GM12878 (cell line): ENCODE measurements around the gene FRMD5. TPM values are rescaled to one million over a fixed set of nuclear protein-coding genes. Genes with fewer than 3 reads are reported as not detected.

Experiments
- ATAC-seq: fragments of 200-7000 bp; cut with Tn5 transposase; 3 replicates; pipeline ENCODE4 v1.9.1; 2020; ENCODE audit warnings: mild to moderate bottlenecking, moderate library complexity
- BruUV-seq: library from RNA; stranded (reverse); fragments of 400-500 nt; replicated peaks from 2 replicates; lab custom pipeline; 2021; lab: Mats Ljungman, UMichigan
- CTCF ChIA-PET: fragments of 300-600 bp; sonication (Branson Sonifier 250); formaldehyde crosslinking; extraction: SDS; loops from one replicate; lab custom pipeline; 2021; ENCODE audit warnings: inconsistent platforms; lab: Yijun Ruan, JAX
- POLR2A ChIA-PET: fragments of 350-600 bp; formaldehyde crosslinking; extraction: SDS; loops from one replicate; lab custom pipeline; 2021; ENCODE audit warnings: inconsistent platforms; lab: Charles Lee
- RAD21 ChIA-PET: fragments of 300-600 bp; sonication (Branson Sonifier 250); formaldehyde crosslinking; loops from one replicate; lab custom pipeline; 2023; ENCODE audit warnings: antibody characterized with exemption; ENCODE audit not compliant: unreplicated experiment; lab: Charles Lee
- SMC1A ChIA-PET: fragments of 300-600 bp; sonication (Branson Sonifier 250); formaldehyde crosslinking; loops from one replicate; lab custom pipeline; 2023; ENCODE audit not compliant: unreplicated experiment, uncharacterized antibody; lab: Charles Lee
- DNase-seq: peaks from one replicate; pipeline ENCODE4 v3.0.0-alpha.2; 2011; ENCODE audit warnings: low read depth, low spot score
- FAIRE-seq: peaks from 3 replicates; lab custom pipeline; 2011; peaks lifted over from hg19 to GRCh38; lab: Jason Lieb, UNC
- H2AFZ ChIP-seq: 2 replicates; pipeline ENCODE4 v1.6.0; 2011; ENCODE audit warnings: low read depth, low read length, control low read depth; ENCODE audit not compliant: control insufficient read depth
- H3K27ac ChIP-seq: 2 replicates; pipeline ENCODE4 v1.5.1; 2011; ENCODE audit warnings: control low read depth; ENCODE audit not compliant: control insufficient read depth, insufficient read depth
- H3K27me3 ChIP-seq, 2 experiments: replicated peaks in 1 of 2; 2 replicates each; pipeline versions ENCODE4 v1.6.0 to v1.6.1; 2011; ENCODE audit warnings: low read length in 1 of 2; ENCODE audit not compliant: control insufficient read depth in 2 of 2, insufficient read depth in 2 of 2
- H3K36me3 ChIP-seq, 2 experiments: 2 replicates each; pipeline ENCODE4 v1.5.1; 2011; ENCODE audit warnings: low read length in 1 of 2; ENCODE audit not compliant: control insufficient read depth in 2 of 2, insufficient read depth in 2 of 2
- H3K4me1 ChIP-seq: 2 replicates; pipeline ENCODE4 v1.6.1; 2011; ENCODE audit warnings: mild to moderate bottlenecking, low read length, moderate library complexity, mixed read lengths; ENCODE audit not compliant: control insufficient read depth, insufficient read depth
- H3K4me2 ChIP-seq: 2 replicates; pipeline ENCODE4 v1.6.0; 2011; ENCODE audit warnings: control low read depth; ENCODE audit not compliant: control insufficient read depth, insufficient read depth
- H3K4me3 ChIP-seq: fragments of 200-600 bp; sonication (generic); 2 replicates; pipeline ENCODE4 v1.5.1; 2016
- H3K79me2 ChIP-seq: 2 replicates; pipeline ENCODE4 v1.6.0; 2011; ENCODE audit warnings: low read length; ENCODE audit not compliant: control insufficient read depth, insufficient read depth
- H3K9ac ChIP-seq: 2 replicates; pipeline ENCODE4 v1.8.0; 2011; ENCODE audit warnings: low read length, control low read depth, mixed read lengths; ENCODE audit not compliant: control insufficient read depth, insufficient read depth
- H3K9me3 ChIP-seq: replicated peaks from 3 replicates; pipeline ENCODE4 v1.5.1; 2011; ENCODE audit warnings: mild to moderate bottlenecking, low read length; ENCODE audit not compliant: control insufficient read depth, insufficient read depth
- H4K20me1 ChIP-seq: 2 replicates; pipeline ENCODE4 v1.6.0; 2011; ENCODE audit not compliant: control insufficient read depth, insufficient read depth
- BHLHE40 ChIP-seq, 2 experiments: fragments of 450-650 bp in 1 of 2; IDR thresholded peaks; 2 replicates each; pipeline ENCODE4 v1.6.1; 2011 to 2017; ENCODE audit warnings: low read depth in 2 of 2, borderline replicate concordance in 1 of 2, improper control_type of control experiment in 1 of 2, low read length in 1 of 2, mild to moderate bottlenecking in 1 of 2
- ETV6 ChIP-seq, 2 experiments: fragments of 450-650 bp in 1 of 2; IDR thresholded peaks in 1 of 2; conservative IDR thresholded peaks in 1 of 2; 2 replicates each; pipeline ENCODE4 v1.6.1; 2014; ENCODE audit warnings: antibody characterized with exemption in 1 of 2, borderline replicate concordance in 1 of 2, low read depth in 1 of 2, mild to moderate bottlenecking in 1 of 2, moderate library complexity in 1 of 2
- FOS ChIP-seq: IDR thresholded peaks from 3 replicates; pipeline ENCODE4 v1.6.1; 2011; ENCODE audit warnings: borderline replicate concordance; ENCODE audit not compliant: insufficient read length; ENCODE audit errors: extremely low read depth
- IKZF1 ChIP-seq: fragments of 450-650 bp; conservative IDR thresholded peaks from 2 replicates; pipeline ENCODE4 v1.6.1; 2017; ENCODE audit warnings: antibody characterized with exemption, mild to moderate bottlenecking
- IKZF2 ChIP-seq, 2 experiments: fragments of 450-650 bp; IDR thresholded peaks; 2 replicates each; pipeline ENCODE4 v1.6.1; 2017; ENCODE audit warnings: mild to moderate bottlenecking in 2 of 2, moderate library complexity in 2 of 2
- RFX5 ChIP-seq: IDR thresholded peaks from 2 replicates; pipeline ENCODE4 v1.6.1; 2011; ENCODE audit warnings: low read depth, low read length, improper control_type of control experiment
- SMC3 ChIP-seq: IDR thresholded peaks from 2 replicates; pipeline ENCODE4 v1.6.1; 2011; ENCODE audit warnings: low read length, improper control_type of control experiment, borderline replicate concordance
- SRF ChIP-seq, 2 experiments: IDR thresholded peaks; 2 replicates each; pipeline ENCODE4 v1.6.1; 2011; ENCODE audit warnings: low read depth in 2 of 2, low read length in 2 of 2, mild to moderate bottlenecking in 1 of 2, moderate library complexity in 1 of 2
- ZNF217 ChIP-seq: fragments of 450-650 bp; IDR thresholded peaks from 2 replicates; pipeline ENCODE4 v1.6.1; 2017; ENCODE audit warnings: antibody characterized with exemption, mild to moderate bottlenecking
- ZNF274 ChIP-seq: IDR thresholded peaks from one replicate; pipeline ENCODE4 v1.8.0; 2011; ENCODE audit not compliant: insufficient read length, insufficient read depth
- WGBS: methylation state at CpG from one replicate; pipeline ENCODE4 v1.1.6; 2016; ENCODE audit warnings: low lambda C conversion rate; ENCODE audit not compliant: insufficient replicate concordance, insufficient coverage; ENCODE audit errors: missing lambda C conversion rate; 5-methylcytosine and 5-hydroxymethylcytosine counted together
- in situ Hi-C: fragments of 300-500 bp; cut with MboI; formaldehyde crosslinking; loops from 9 replicates; pipeline ENCODE4 v1.14.3; 2018; ENCODE audit warnings: mixed read lengths
- intact Hi-C: fragments of 100-400 bp; cut with micrococcal nuclease; formaldehyde crosslinking; loops from one replicate; pipeline ENCODE4 v1.14.2; 2022; ENCODE audit not compliant: unreplicated experiment
- polyA plus RNA-seq, 11 experiments: library from polyadenylated mRNA; depleted of rRNA in 4 of 11; unstranded in 6 of 11; stranded (reverse) in 5 of 11; fragments of >200 nt; fragmentation: Nextera tagmentation in 4 of 11; fragmentation: Illumina TruSeq in 1 of 11; extraction: Ambion mirVana in 4 of 11; extraction: Trizol in 1 of 11; gene quantifications; 1 replicate in 1 of 11; 2 replicates in 10 of 11; pipeline versions ENCODE4 v1.2.1 to v1.2.3, GENCODE V29; 2011 to 2016; ENCODE audit warnings: inconsistent platforms in 2 of 11, missing spikeins in 2 of 11, low read depth in 1 of 11
- total RNA-seq, 4 experiments: library from RNA; depleted of rRNA in 3 of 4; stranded (reverse); fragments of >200 nt in 3 of 4; fragmentation: Illumina TruSeq in 1 of 4; extraction: Trizol in 1 of 4; gene quantifications; 2 replicates each; pipeline versions ENCODE4 v1.2.1 to v1.2.3, GENCODE V29; 2013 to 2021
- TF ChIP-seq, protein P1 (sequence below): fragments of 150-350 bp; IDR thresholded peaks from 2 replicates; pipeline ENCODE4 v1.6.1; 2014; ENCODE audit warnings: mild to moderate bottlenecking, low read depth, low read length
- TF ChIP-seq, protein P2 (sequence below): fragments of 150-350 bp; IDR thresholded peaks from 2 replicates; pipeline ENCODE4 v1.6.1; 2016; ENCODE audit warnings: low read depth, low read length
- TF ChIP-seq, protein P3 (sequence below): fragments of 450-650 bp; formaldehyde crosslinking; IDR thresholded peaks from 2 replicates; pipeline ENCODE4 v1.4.0; 2020; ENCODE audit warnings: mild to moderate bottlenecking, moderate library complexity

Gene FRMD5
- total and polyA plus RNA-seq, 10 of the 15 experiments (the other 5 are each of a cell fraction or from before 2014, with no cell fraction given): 0.26 to 6.4 (median 0.68) TPM; not detected in 1

DNA sequence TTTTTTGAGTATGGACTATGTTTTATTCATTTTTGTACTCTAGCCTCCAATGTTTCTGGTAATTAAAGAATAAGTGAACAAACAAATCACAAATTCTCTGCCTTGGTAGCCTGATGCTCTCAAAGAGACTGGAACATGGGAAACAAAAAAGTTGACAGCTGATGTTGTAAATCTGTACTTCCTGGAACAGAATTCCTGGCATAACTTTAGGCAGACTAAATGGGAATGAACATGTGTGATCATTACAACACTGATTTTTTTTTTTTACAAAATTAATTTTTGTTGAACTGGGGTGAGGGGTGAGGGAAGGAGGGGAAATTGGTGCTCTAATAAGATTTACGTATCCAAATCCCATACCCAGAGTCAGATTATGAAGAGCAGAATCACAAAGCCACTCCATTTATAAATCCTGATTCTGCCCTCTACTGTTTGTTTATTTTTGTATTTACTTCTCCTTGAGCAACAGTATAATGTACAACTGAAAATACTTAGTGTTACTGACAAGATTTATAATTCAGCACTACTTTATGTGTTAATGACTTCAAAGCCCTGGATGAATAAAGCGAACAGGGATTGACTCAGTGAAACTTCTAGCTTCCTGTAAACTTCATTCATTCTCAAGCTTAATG, 165.0 kb downstream of the FRMD5 start:
- no TSS peak for BruUV-seq
- CTCF ChIA-PET: interaction anchor here (0.7 kb wide), 1 partner anchor 113 kb away, joined by 3 read pairs; no protein-coding TSS in a partner anchor
- Histone ChIP-seq H3K4me2 (no peak overlapping the region), H3K27ac (no peak overlapping the region), H3K36me3 (no peaks in the 10 kb centered on the region), H3K4me3 (no peak overlapping the region), H3K4me1 (no peaks in the 10 kb centered on the region), H3K79me2 (no peaks in the 10 kb centered on the region), H4K20me1 (no peaks in the 10 kb centered on the region), H3K9me3 (no peaks in the 10 kb centered on the region; the same call in 2 of the 3 replicates), H2AFZ (no peak overlapping the region), H3K9ac (no peak overlapping the region), H3K27me3 (no peaks in the 10 kb centered on the region)
- intact Hi-C loops: no loop called here
- ATAC-seq (no peak), FAIRE-seq (no peak), DNase-seq (no peak)
- SMC1A ChIA-PET: no interaction called here
- POLR2A ChIA-PET: no interaction called here
- in situ Hi-C loops: no loop called here
- RAD21 ChIA-PET: no interaction called here
- WGBS: 51% methylated on average over 2 of the region's 2 CpGs
- TF ChIP-seq, protein P1, sequence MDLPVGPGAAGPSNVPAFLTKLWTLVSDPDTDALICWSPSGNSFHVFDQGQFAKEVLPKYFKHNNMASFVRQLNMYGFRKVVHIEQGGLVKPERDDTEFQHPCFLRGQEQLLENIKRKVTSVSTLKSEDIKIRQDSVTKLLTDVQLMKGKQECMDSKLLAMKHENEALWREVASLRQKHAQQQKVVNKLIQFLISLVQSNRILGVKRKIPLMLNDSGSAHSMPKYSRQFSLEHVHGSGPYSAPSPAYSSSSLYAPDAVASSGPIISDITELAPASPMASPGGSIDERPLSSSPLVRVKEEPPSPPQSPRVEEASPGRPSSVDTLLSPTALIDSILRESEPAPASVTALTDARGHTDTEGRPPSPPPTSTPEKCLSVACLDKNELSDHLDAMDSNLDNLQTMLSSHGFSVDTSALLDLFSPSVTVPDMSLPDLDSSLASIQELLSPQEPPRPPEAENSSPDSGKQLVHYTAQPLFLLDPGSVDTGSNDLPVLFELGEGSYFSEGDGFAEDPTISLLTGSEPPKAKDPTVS: no peak
- TF ChIP-seq ZNF217: no peak
- no peak for TF ChIP-seq ETV6 (conservative IDR thresholded peaks at IDR 0.05 in 1 of 2, IDR thresholded peaks at IDR 0.05 in 1 of 2; ENCODE audit: borderline replicate concordance in 1 of 2, low read depth in 1 of 2)
- TF ChIP-seq IKZF1: no peak
- no peak for TF ChIP-seq BHLHE40 (IDR thresholded peaks at IDR 0.05; ENCODE audit: borderline replicate concordance in 1 of 2, low read depth in 2 of 2, low read length in 1 of 2)
- TF ChIP-seq, protein P2, sequence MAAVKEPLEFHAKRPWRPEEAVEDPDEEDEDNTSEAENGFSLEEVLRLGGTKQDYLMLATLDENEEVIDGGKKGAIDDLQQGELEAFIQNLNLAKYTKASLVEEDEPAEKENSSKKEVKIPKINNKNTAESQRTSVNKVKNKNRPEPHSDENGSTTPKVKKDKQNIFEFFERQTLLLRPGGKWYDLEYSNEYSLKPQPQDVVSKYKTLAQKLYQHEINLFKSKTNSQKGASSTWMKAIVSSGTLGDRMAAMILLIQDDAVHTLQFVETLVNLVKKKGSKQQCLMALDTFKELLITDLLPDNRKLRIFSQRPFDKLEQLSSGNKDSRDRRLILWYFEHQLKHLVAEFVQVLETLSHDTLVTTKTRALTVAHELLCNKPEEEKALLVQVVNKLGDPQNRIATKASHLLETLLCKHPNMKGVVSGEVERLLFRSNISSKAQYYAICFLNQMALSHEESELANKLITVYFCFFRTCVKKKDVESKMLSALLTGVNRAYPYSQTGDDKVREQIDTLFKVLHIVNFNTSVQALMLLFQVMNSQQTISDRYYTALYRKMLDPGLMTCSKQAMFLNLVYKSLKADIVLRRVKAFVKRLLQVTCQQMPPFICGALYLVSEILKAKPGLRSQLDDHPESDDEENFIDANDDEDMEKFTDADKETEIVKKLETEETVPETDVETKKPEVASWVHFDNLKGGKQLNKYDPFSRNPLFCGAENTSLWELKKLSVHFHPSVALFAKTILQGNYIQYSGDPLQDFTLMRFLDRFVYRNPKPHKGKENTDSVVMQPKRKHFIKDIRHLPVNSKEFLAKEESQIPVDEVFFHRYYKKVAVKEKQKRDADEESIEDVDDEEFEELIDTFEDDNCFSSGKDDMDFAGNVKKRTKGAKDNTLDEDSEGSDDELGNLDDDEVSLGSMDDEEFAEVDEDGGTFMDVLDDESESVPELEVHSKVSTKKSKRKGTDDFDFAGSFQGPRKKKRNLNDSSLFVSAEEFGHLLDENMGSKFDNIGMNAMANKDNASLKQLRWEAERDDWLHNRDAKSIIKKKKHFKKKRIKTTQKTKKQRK: no peak
- no peak for TF ChIP-seq FOS
- no peak for TF ChIP-seq SRF (IDR thresholded peaks at IDR 0.05; ENCODE audit: low read depth in 2 of 2, low read length in 2 of 2)
- TF ChIP-seq ZNF274: no peak
- TF ChIP-seq, protein P3, sequence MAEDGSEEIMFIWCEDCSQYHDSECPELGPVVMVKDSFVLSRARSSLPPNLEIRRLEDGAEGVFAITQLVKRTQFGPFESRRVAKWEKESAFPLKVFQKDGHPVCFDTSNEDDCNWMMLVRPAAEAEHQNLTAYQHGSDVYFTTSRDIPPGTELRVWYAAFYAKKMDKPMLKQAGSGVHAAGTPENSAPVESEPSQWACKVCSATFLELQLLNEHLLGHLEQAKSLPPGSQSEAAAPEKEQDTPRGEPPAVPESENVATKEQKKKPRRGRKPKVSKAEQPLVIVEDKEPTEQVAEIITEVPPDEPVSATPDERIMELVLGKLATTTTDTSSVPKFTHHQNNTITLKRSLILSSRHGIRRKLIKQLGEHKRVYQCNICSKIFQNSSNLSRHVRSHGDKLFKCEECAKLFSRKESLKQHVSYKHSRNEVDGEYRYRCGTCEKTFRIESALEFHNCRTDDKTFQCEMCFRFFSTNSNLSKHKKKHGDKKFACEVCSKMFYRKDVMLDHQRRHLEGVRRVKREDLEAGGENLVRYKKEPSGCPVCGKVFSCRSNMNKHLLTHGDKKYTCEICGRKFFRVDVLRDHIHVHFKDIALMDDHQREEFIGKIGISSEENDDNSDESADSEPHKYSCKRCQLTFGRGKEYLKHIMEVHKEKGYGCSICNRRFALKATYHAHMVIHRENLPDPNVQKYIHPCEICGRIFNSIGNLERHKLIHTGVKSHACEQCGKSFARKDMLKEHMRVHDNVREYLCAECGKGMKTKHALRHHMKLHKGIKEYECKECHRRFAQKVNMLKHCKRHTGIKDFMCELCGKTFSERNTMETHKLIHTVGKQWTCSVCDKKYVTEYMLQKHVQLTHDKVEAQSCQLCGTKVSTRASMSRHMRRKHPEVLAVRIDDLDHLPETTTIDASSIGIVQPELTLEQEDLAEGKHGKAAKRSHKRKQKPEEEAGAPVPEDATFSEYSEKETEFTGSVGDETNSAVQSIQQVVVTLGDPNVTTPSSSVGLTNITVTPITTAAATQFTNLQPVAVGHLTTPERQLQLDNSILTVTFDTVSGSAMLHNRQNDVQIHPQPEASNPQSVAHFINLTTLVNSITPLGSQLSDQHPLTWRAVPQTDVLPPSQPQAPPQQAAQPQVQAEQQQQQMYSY (CRISPR knock-in tag): no peak
- no peak for TF ChIP-seq SMC3
- no peak for TF ChIP-seq IKZF2 (IDR thresholded peaks at IDR 0.05)
- no peak for TF ChIP-seq RFX5
